GM12878 (cell line): ENCODE results near the gene COL4A2. TPM values are rescaled to one million over a fixed set of nuclear protein-coding genes. Genes with fewer than 3 reads are reported as not detected.

Experiments used
- GABPA ChIP-seq: IDR thresholded peaks from 2 replicates; pipeline ENCODE4 v1.6.1; 2014; ENCODE audit warnings: antibody characterized with exemption, low read depth, mild to moderate bottlenecking, inconsistent platforms
- IKZF1 ChIP-seq: fragments of 450-650 bp; conservative IDR thresholded peaks from 2 replicates; pipeline ENCODE4 v1.6.1; 2017; ENCODE audit warnings: antibody characterized with exemption, mild to moderate bottlenecking
- JUNB ChIP-seq: IDR thresholded peaks from 2 replicates; pipeline ENCODE4 v1.6.1; 2016; ENCODE audit warnings: antibody characterized with exemption, mild to moderate bottlenecking
- NR2C2 ChIP-seq: IDR thresholded peaks from 2 replicates; pipeline ENCODE4 v1.6.1; 2011; ENCODE audit warnings: borderline replicate concordance, low read depth; ENCODE audit not compliant: control insufficient read depth, insufficient read length
- PML ChIP-seq: IDR thresholded peaks from 2 replicates; pipeline ENCODE4 v1.6.1; 2012; ENCODE audit warnings: low read length, inconsistent platforms
- SMARCA5 ChIP-seq: fragments of 450-650 bp; IDR thresholded peaks from 2 replicates; pipeline ENCODE4 v1.6.1; 2017; ENCODE audit warnings: mild to moderate bottlenecking
- ZNF622 ChIP-seq: fragments of 450-650 bp; IDR thresholded peaks from 2 replicates; pipeline ENCODE4 v1.6.1; 2017; ENCODE audit warnings: mild to moderate bottlenecking, inconsistent platforms
- ZNF687 ChIP-seq: fragments of 450-650 bp; IDR thresholded peaks from 2 replicates; pipeline ENCODE4 v1.6.1; 2017; ENCODE audit warnings: mild to moderate bottlenecking, moderate library complexity
- polyA plus RNA-seq, 11 experiments: library from polyadenylated mRNA; depleted of rRNA in 4 of 11; unstranded in 6 of 11; stranded (reverse) in 5 of 11; fragments of >200 nt; fragmentation: Nextera tagmentation in 4 of 11; fragmentation: Illumina TruSeq in 1 of 11; extraction: Ambion mirVana in 4 of 11; extraction: Trizol in 1 of 11; gene quantifications; 1 replicate in 1 of 11; 2 replicates in 10 of 11; pipeline versions ENCODE4 v1.2.1 to v1.2.3, GENCODE V29; 2011 to 2016; ENCODE audit warnings: inconsistent platforms in 2 of 11, missing spikeins in 2 of 11, low read depth in 1 of 11
- total RNA-seq, 4 experiments: library from RNA; depleted of rRNA in 3 of 4; stranded (reverse); fragments of >200 nt in 3 of 4; fragmentation: Illumina TruSeq in 1 of 4; extraction: Trizol in 1 of 4; gene quantifications; 2 replicates each; pipeline versions ENCODE4 v1.2.1 to v1.2.3, GENCODE V29; 2013 to 2021

Gene COL4A2
- total and polyA plus RNA-seq, 10 of the 15 experiments (the other 5 are each of a cell fraction or from before 2014, with no cell fraction given): 0.16 to 1.6 (median 0.62) TPM; not detected in 3

GRCh38 chr13:110423689-110424302 lies 116.7 kb downstream of the COL4A2 start (continued):
- TF ChIP-seq IKZF1: no peak
- no peak for TF ChIP-seq ZNF687
- TF ChIP-seq ZNF622: no peak
- TF ChIP-seq NR2C2: no peak
- TF ChIP-seq SMARCA5: no peak
- TF ChIP-seq GABPA: no peak
- no peak for TF ChIP-seq JUNB
- TF ChIP-seq PML: no peak
